Stimulated activated CD8-positive, alpha-beta memory T cell treated with anti-CD3 and anti-CD28 coated beads, Interleukin-12 subunit alpha, Interleukin-12 subunit beta, amount 100 ng/mL, for 4 hours (primary cell): ENCODE measurements around the gene MYRF.

Source experiments
- DNase-seq: peaks from one replicate; pipeline ENCODE4 v3.0.0-alpha.2; 2020; ENCODE audit warnings: low read depth

The MYRF gene

GRCh38 chr11:61795459-61795858 lies 43.0 kb downstream of the MYRF start:
- no peak for DNase-seq

- no peak for DNase-seq
Observed at GRCh38 chr11:61795876-61796526, 43.6 kb downstream of the MYRF start.

DNA sequence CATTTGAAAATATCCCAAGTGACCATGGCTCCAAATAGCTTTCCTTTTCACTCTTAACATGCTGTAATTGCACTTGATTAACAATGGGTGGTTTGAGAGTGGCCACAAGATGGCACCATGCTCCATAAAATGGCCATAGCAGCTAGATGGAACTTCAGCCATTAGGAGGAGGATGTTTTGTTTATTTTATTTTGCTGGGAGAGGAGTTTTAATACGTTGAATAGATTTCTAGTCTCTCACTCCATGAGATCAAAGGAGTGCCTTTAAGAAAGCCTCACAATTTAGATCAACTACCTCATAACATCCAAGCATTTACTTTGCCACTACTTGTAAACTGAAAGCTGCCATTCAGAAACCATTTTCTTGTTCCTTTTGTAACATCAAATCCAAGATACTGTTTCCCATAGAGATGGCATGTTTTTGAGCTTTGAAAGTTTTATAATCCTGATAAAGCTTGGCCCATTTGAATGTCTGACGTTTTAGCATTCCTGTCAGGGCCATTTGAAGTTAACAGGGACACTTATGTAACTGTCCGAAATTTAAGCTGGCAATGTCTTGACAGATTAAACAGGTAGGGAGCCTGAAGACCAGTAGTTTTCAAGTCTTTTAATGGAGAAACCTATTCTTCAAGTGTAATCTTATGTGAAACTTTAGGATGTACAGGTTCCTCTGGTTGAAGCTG lies 45.0 kb downstream of the MYRF start:
- DNase-seq, result peak; percentile 32

GRCh38 chr11:61799665-61800284 lies 47.3 kb downstream of the MYRF start:
- DNase-seq, result no peak

DNA sequence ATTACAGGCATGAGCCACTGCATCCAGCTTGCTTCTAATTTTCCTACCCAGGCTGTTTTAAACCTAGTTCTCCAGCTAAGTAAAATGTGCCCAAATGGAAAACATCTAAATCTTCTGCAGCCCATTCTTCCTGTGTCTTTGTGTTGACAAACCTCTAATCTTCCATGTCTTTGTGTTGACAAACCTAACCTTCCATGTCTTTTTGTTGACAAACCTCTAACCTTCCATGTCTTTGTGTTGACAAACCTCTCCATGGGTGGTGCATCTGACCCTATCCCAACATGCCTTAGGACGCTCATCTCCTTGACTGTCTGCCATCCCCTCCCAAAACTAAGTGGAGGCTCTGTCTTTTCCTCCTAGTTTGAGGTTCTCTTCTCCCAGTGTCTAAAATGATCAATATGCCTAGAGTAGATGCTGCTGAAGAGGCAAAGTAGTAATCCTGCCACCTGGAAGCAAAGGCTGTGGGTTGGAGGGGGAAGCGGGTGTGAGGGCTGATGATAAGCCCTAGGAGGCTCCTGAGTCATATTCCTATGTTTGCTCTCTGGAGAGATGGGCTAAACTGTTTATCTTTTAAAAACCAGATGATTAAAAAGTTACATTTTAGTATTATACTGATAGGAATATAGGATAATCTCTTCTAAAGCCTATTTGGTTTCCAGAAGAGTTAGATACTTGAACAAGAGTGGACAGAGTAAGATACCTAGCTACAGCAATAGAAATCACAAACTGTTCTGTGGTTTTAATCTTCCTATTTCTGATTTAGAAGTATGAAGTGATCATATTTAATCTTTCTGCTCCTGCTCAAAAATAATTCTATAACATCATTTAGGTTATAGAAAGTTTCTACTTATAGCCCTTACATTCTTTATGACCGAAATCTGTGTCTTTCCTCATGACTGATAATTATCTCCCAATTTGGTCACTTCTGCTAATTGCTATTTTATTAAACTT lies 48.2 kb downstream of the MYRF start:
- DNase-seq, result no peak

- no peak for DNase-seq
Observed at GRCh38 chr11:61802605-61803004, 50.2 kb downstream of the MYRF start.

- DNase-seq, result no peak
Observed at GRCh38 chr11:61803889-61804647, 51.6 kb downstream of the MYRF start.

DNA sequence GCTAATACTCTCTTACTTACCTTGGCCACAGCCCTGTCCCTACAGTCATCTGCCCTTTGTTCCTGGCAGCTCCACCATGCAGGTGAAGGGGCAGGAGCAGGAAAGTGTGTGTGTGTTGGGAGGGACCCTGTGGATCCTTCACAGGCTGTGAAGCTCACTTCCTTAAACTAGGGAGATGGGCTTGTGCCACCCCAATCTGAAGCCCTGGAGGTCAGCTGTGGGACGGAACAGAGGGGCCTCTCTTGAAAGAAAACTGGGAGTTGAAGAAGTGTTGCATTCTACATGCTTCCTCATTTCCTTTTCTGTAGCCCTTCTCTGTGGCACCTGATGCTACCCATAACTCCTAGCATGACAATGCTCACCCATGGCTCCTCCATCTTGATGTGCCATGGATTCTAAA lies 52.7 kb downstream of the MYRF start:
- no peak for DNase-seq

DNA sequence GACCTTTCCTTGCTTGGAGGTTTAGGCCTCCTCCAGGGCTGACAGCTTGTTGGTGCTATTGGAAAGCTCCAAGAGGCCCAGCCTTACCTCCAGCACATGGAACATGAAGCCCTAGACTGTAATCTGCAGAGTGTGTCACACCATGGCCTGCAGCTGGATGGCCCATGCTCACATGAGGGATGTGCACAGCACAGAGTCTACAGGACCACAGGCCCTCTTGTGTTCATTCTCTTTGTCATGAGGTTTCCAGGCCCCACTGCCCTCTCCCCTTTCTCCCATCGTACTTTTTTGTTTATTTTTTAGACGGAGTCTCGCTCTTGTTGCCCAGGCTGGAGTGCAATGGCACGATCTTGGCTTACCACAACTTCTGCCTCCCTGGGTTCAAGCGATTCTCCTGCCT lies 54.3 kb downstream of the MYRF start:
- DNase-seq, result no peak

GRCh38 chr11:61810671-61811175 lies 58.3 kb downstream of the MYRF start:
- DNase-seq, result no peak

GRCh38 chr11:61811831-61812230 lies 59.4 kb downstream of the MYRF start:
- no peak for DNase-seq

DNA sequence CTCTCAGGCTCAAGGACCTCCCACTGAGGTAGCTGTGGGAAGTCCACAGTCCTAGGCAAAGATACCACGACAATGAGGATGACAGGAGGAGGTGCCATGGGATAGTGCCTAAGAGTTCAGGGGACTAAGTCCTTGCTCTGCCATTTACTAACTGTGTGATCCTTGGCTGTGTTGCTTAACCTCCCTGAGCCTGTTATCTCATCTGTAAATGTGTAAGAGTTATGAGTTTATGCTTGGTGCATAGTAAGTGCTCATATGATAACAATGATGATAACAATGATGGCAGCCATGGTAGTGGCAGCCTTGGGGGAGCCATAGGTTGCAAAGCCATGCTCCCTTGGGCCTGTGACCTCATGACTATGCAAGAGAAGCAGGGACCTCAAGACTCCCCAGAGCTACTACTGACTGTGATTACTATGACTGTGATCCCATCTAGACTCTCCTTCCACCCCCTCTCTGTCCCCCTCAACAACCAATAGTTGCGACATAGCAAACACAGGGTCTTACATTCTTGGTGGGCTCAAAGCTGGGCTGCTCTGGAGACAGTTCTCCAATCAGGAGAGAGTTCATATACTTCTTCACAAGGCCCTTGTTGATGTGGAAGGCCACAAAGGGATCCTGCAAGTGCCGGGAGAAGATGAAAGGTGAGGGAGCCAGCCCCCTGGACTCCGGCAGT lies 60.4 kb downstream of the MYRF start:
- no peak for DNase-seq

GRCh38 chr11:61814247-61814957 lies 62.0 kb downstream of the MYRF start:
- DNase-seq, result no peak

GRCh38 chr11:61814958-61815789 lies 62.7 kb downstream of the MYRF start:
- peak; percentile 32 for DNase-seq

- peak; percentile 43 for DNase-seq
Observed at GRCh38 chr11:61815790-61816735, 63.6 kb downstream of the MYRF start.

GRCh38 chr11:61816736-61817455 lies 64.5 kb downstream of the MYRF start, which contains the start of gene FADS1:
TSS of gene FADS1 (minus strand) at chr11:61817003. CDS start at chr11:61816929, 74 bp downstream.
- peak; percentile 60 for DNase-seq
